Adrenal gland (tissue), 19 donors: ENCODE measurements around the gene TTF2. TPM values are rescaled to one million over a fixed set of nuclear protein-coding genes. Genes with fewer than 3 reads are reported as not detected.

Source experiments
- DNase-seq, 7 donors: peaks; one replicate each; pipeline ENCODE4 v3.0.0-alpha.2; 2019 to 2020
- H3K27ac ChIP-seq, 5 donors: fragments of 200-600 bp; sonication (generic) in 4 of 5; 1 replicate in 3 of 5; 2 replicates in 2 of 5; pipeline versions ENCODE4 v1.5.1 to v1.8.0; 2016 to 2020; ENCODE audit warnings: mild to moderate bottlenecking in 1 of 5
- H3K27me3 ChIP-seq: fragments of 200-600 bp; 2 replicates; pipeline ENCODE4 v1.8.0; 2021
- H3K36me3 ChIP-seq, 2 donors: fragments of 200-600 bp; replicated peaks in 1 of 2; 1 replicate in 1 of 2; 2 replicates in 1 of 2; pipeline versions ENCODE4 v1.5.1 to v1.8.0; 2018 to 2022
- H3K4me1 ChIP-seq, 2 donors: fragments of 200-600 bp; replicated peaks in 1 of 2; 1 replicate in 1 of 2; 2 replicates in 1 of 2; pipeline versions ENCODE4 v1.5.1 to v1.8.0; 2018 to 2021
- H3K4me3 ChIP-seq, 4 donors: fragments of 200-600 bp; sonication (generic) in 3 of 4; one replicate each; pipeline ENCODE4 v1.5.1; 2016 to 2018
- H3K9me3 ChIP-seq, 3 donors: fragments of 200-600 bp; sonication (generic) in 1 of 3; replicated peaks in 1 of 3; 1 replicate in 2 of 3; 2 replicates in 1 of 3; pipeline versions ENCODE4 v1.5.1 to v1.8.0; 2016 to 2021
- CTCF ChIP-seq, 6 experiments: fragments of 450-650 bp in 4 of 6; fragments of 200-600 bp in 2 of 6; sonication (generic) in 1 of 6; IDR thresholded peaks; 1 replicate in 5 of 6; 2 replicates in 1 of 6; pipeline versions ENCODE4 v1.5.1 to v1.8.0; 2016 to 2021; ENCODE audit warnings: antibody characterized with exemption in 6 of 6, mild to moderate bottlenecking in 2 of 6, moderate library complexity in 1 of 6
- POLR2A ChIP-seq, 2 donors: fragments of 450-650 bp; IDR thresholded peaks; one replicate each; pipeline ENCODE4 v1.6.1; 2017; ENCODE audit warnings: antibody characterized with exemption in 2 of 2, mild to moderate bottlenecking in 2 of 2, moderate library complexity in 1 of 2
- WGBS, 4 donors: extraction: QIAGEN DNeasy Blood & Tissue Kit in 2 of 4; methylation state at CpG; one replicate each; pipeline versions ENCODE4 v1.1.5 to v1.1.7; 2013 to 2017; 5-methylcytosine and 5-hydroxymethylcytosine counted together
- intact Hi-C, 2 donors: fragments of 100-400 bp; cut with DNase I; formaldehyde crosslinking; loops; one replicate each; pipeline versions ENCODE4 v1.14.1 to v1.15.0; 2022 to 2023
- long read RNA-seq, 10 donors: library from polyadenylated mRNA in 3 of 10; unstranded in 2 of 10; stranded (forward) in 1 of 10; transcript quantifications; one replicate each; pipeline ENCODE4 v2.0.0 and lab custom pipeline, GENCODE V29; 2021 to 2026
- polyA plus RNA-seq, 3 donors: library from polyadenylated mRNA; stranded (reverse); fragments of 200-250 nt in 2 of 3; fragments of 350-450 nt in 1 of 3; fragmentation: Illumina TruSeq in 1 of 3; extraction: RNeasy Lipid Tissue Mini Kit (QIAGEN cat#74804) in 1 of 3; gene quantifications; one replicate each; pipeline ENCODE4 v1.2.3, GENCODE V29; 2013 to 2014
- total RNA-seq, 9 donors: library from RNA; depleted of rRNA in 4 of 9; stranded (reverse); fragments of >200 nt in 4 of 9; fragments of 120-200 nt in 1 of 9; fragmentation: NEBNext Ultra II Directional in 1 of 9; extraction: Animal tissue kit (Norgen Biotek cat#: 25700) in 1 of 9; gene quantifications; one replicate each; pipeline versions ENCODE4 v1.1.0 to v1.2.4, GENCODE V29; 2013 to 2023
- donor health status: healthy with polysubstance abuse.
- donor health status: Bipolar disorder and iron deficiency.
- donor health status: DM: yes; HTN: yes; CAD: no.
- donor health status: DM: no; HTN: no; CAD: no.
- donor health status: DM: no; HTN: no; CAD: no.
- donor health status: DM: yes; HTN: yes; CAD: no.

Gene TTF2
- 10 to 100 TPM; 10.3 to 28.2 (median 21.3) TPM for total RNA-seq
- polyA plus RNA-seq, result 10 to 100 TPM in 1 of 3 donors, 1 to 10 TPM in 2; 3.5 to 15.0 (median 3.9) TPM
- long read RNA-seq, donor 1, partial matches to known transcripts, result 0 of 2 reads
- long read RNA-seq, donor 1, other reads (novel, unspliced or antisense), result 0 of 2 reads
- long read RNA-seq, donor 2, full-length matches to known transcripts, result 1 of 1 reads
- long read RNA-seq, donor 2, partial matches to known transcripts, result 0 of 1 reads
- long read RNA-seq, donor 2, other reads (novel, unspliced or antisense), result 0 of 1 reads
- long read RNA-seq, donor 3, partial matches to known transcripts, result 0 of 2 reads
- long read RNA-seq, donor 3, other reads (novel, unspliced or antisense), result 0 of 2 reads
- long read RNA-seq, donor 4, partial matches to known transcripts, result 5 of 9 reads
- long read RNA-seq, donor 4, other reads (novel, unspliced or antisense), result 4 of 9 reads
- long read RNA-seq, donor 5, full-length matches to known transcripts, result 2 of 13 reads
- long read RNA-seq, donor 5, partial matches to known transcripts, result 2 of 13 reads
- long read RNA-seq, donor 5, other reads (novel, unspliced or antisense), result 9 of 13 reads
- long read RNA-seq, donor 6, full-length matches to known transcripts, result 3 of 16 reads
- long read RNA-seq, donor 6, partial matches to known transcripts, result 8 of 16 reads
- long read RNA-seq, donor 6, other reads (novel, unspliced or antisense), result 5 of 16 reads
- long read RNA-seq, donor 7, partial matches to known transcripts, result 5 of 6 reads
- long read RNA-seq, donor 7, other reads (novel, unspliced or antisense), result 0 of 6 reads
- long read RNA-seq, donor 8, full-length matches to known transcripts, result 1 of 7 reads
- long read RNA-seq, donor 8, partial matches to known transcripts, result 6 of 7 reads
- long read RNA-seq, donor 8, other reads (novel, unspliced or antisense), result 0 of 7 reads
- long read RNA-seq, donor 9, partial matches to known transcripts, result 0 of 2 reads
- long read RNA-seq, donor 9, other reads (novel, unspliced or antisense), result 0 of 2 reads
- long read RNA-seq, donor 10, result 0 reads

DNA sequence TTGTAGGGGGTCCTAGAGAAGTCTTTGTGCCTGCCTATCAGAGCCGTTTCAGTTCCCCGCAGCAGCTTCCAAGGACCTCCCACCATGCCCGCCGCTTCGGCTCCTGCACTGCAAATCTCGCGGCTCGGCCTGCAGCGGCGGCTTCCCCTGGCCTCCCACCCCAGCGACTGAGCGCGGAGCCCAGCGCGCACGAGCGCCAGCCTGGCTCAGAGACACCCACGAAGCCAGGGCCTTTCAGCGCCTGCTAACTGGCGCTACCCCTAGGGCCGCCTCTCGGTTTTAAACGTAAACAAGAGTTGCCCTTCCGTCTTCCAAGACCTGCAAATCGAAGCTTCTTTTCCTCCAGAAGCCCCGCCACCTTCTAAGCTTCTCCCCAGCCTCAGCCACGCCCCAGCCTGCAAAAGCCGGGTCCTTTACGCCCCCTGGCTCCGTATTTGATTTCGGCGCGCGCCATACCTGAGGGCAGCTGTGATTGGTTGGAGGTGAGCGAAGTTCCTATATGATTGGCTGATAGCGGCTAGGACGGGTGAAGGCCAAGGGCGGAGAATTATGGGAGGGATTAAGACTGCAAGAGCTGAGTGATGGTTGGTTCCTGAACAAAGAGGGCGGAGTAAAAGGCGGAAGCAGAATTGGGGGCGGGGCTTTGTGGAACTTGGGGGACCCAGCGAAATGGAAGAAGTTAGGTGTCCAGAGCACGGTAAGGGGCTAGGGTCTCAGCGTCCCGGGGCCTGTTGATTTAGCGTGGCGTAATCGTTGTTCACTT, at the start of gene TTF2:
TSS of gene TTF2 (plus strand) at position 649 of the 763 bp plus-strand sequence. CDS start at position 670, 21 bp downstream.
- intact Hi-C loops, result loop anchor here (5.0 to 10.0 kb wide), 5 partner anchors 145 to 325 kb away; no protein-coding TSS in a partner anchor
- WGBS, 4 donors, result 0% methylated on average over 22 to 48 of the region's 48 CpGs
- Histone ChIP-seq H3K4me3 (peak within 1 kb of the TSS; percentile 19 to 99 (median 72)), H3K4me1 (peaks cover 0 to 14% of the 10 kb centered on the region in 2 donors), H3K9me3 (no peaks in the 10 kb centered on the region), H3K27me3 (no peaks in the 10 kb centered on the region), H3K36me3 (peaks cover 0 to 7% of the 10 kb centered on the region in 2 donors), H3K27ac (peak within 1 kb of the TSS in 4 of 5 donors; percentile 52 to 81 (median 70))
- TF ChIP-seq CTCF (IDR thresholded peaks at IDR 0.05) (peak; percentile 14 to 53 (median 32)), POLR2A (IDR thresholded peaks at IDR 0.05) (peak in 1 of 2 donors; percentile 61)
- peak; percentile 93 to 98 (median 97) for DNase-seq

DNA sequence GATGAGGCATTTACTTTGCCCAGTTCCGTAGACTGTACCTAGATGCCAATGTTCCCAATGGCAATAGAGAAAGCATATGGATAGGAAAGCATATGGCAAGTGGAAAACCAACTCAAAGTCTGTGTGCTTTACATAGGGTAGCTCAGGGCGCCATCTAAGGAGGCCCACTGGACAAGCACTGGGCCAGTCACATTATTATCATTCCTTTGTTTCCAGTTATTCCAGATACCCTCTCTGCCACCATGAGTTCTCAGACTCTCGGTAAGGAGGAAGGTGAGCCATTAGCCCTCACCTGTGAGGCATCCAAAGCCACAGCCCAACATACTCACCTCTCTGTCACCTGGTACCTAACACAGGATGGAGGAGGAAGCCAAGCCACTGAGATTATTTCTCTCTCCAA, 48.8 kb upstream of the TTF2 start:
- intact Hi-C loops, result no loop called here
- 94 to 100% (median 97%) methylated on average over 3 of the region's 3 CpGs for WGBS, 4 donors
- Histone ChIP-seq H3K36me3 (no peaks in the 10 kb centered on the region), H3K27me3 (no peaks in the 10 kb centered on the region), H3K4me1 (no peaks in the 10 kb centered on the region), H3K4me3 (no peak overlapping the region), H3K9me3 (no peaks in the 10 kb centered on the region), H3K27ac (no peak overlapping the region)
- no peak for DNase-seq
- no peak for TF ChIP-seq CTCF (IDR thresholded peaks at IDR 0.05)
- no peak for TF ChIP-seq POLR2A (IDR thresholded peaks at IDR 0.05)

GRCh38 chr1:117013309-117013858, 46.7 kb upstream of the TTF2 start:
- H3K27ac ChIP-seq, result no peak overlapping the region
- no peaks in the 10 kb centered on the region for H3K36me3 ChIP-seq
- intact Hi-C loops, result no loop called here
- TF ChIP-seq CTCF (IDR thresholded peaks at IDR 0.05), result no peak
- TF ChIP-seq POLR2A (IDR thresholded peaks at IDR 0.05), result no peak
- no peaks in the 10 kb centered on the region for H3K9me3 ChIP-seq
- no peaks in the 10 kb centered on the region for H3K27me3 ChIP-seq
- DNase-seq, result no peak
- H3K4me3 ChIP-seq, result no peak overlapping the region
- 91 to 95% (median 94%) methylated on average over 5 of the region's 5 CpGs for WGBS, 4 donors
- no peaks in the 10 kb centered on the region for H3K4me1 ChIP-seq
